IgD-negative memory B cell (primary cell): ENCODE data around the gene RUNX3. TPM values are rescaled to one million over a fixed set of nuclear protein-coding genes. Genes with fewer than 3 reads are reported as not detected.

ENCODE experiments used
- H3K27ac Mint-ChIP-seq, 3 donors: one replicate each; pipeline ENCODE4 v1.8.0; 2020 to 2022; ENCODE audit warnings: mild to moderate bottlenecking in 3 of 3, mixed read lengths in 3 of 3, moderate library complexity in 1 of 3
- H3K27me3 Mint-ChIP-seq: one replicate; pipeline ENCODE4 v1.8.0; 2021; ENCODE audit warnings: mixed read lengths
- H3K36me3 Mint-ChIP-seq: one replicate; pipeline ENCODE4 v1.8.0; 2020; ENCODE audit warnings: mild to moderate bottlenecking, mixed read lengths
- H3K4me1 Mint-ChIP-seq, 3 donors: one replicate each; pipeline ENCODE4 v1.8.0; 2020 to 2022; ENCODE audit warnings: mixed read lengths in 3 of 3, mild to moderate bottlenecking in 1 of 3
- H3K4me3 Mint-ChIP-seq, 4 donors: one replicate each; pipeline ENCODE4 v1.8.0; 2020 to 2022; ENCODE audit warnings: mild to moderate bottlenecking in 4 of 4, mixed read lengths in 4 of 4, moderate library complexity in 3 of 4
- H3K9me3 Mint-ChIP-seq, 3 donors: one replicate each; pipeline ENCODE4 v1.8.0; 2020 to 2021; ENCODE audit warnings: mixed read lengths in 3 of 3, mild to moderate bottlenecking in 1 of 3
- polyA plus RNA-seq: library from polyadenylated mRNA; unstranded; fragments of 300-500 nt; fragmentation: Illumina TruSeq; gene quantifications from one replicate; pipeline ENCODE4 v1.2.3, GENCODE V29; 2021

Gene RUNX3
- polyA plus RNA-seq, 1 donor from 2014 or later: 30.1 TPM

- H3K4me1 Mint-ChIP-seq: peaks cover 5 to 29% (median 16%) of the 10 kb centered on the region in 3 donors
- H3K27ac Mint-ChIP-seq: no peak overlapping the region
- no peaks in the 10 kb centered on the region for H3K9me3 Mint-ChIP-seq
- H3K27me3 Mint-ChIP-seq: no peaks in the 10 kb centered on the region
- H3K4me3 Mint-ChIP-seq: no peak overlapping the region
- H3K36me3 Mint-ChIP-seq: no peaks in the 10 kb centered on the region
Measured at GRCh38 chr1:24945354-24946326, 15.6 kb upstream of the RUNX3 start.

- H3K36me3 Mint-ChIP-seq: no peaks in the 10 kb centered on the region
- no peaks in the 10 kb centered on the region for H3K27me3 Mint-ChIP-seq
- no peak overlapping the region for H3K4me3 Mint-ChIP-seq
- peak overlapping the region in 1 of 3 donors; percentile 27 for H3K27ac Mint-ChIP-seq
- H3K4me1 Mint-ChIP-seq: peaks cover 5 to 24% (median 16%) of the 10 kb centered on the region in 3 donors
- H3K9me3 Mint-ChIP-seq: no peaks in the 10 kb centered on the region
Measured at GRCh38 chr1:24944318-24944717, 14.2 kb upstream of the RUNX3 start.

- Mint-ChIP-seq H3K27ac (no peak overlapping the region), H3K4me1 (peaks cover 0 to 12% (median 7%) of the 10 kb centered on the region in 3 donors), H3K36me3 (no peaks in the 10 kb centered on the region), H3K27me3 (no peaks in the 10 kb centered on the region), H3K4me3 (no peak overlapping the region), H3K9me3 (no peaks in the 10 kb centered on the region)
Measured at GRCh38 chr1:24942789-24943188, 12.7 kb upstream of the RUNX3 start.

- Mint-ChIP-seq H3K27me3 (no peaks in the 10 kb centered on the region), H3K4me1 (peaks cover 0 to 5% (median 1%) of the 10 kb centered on the region in 3 donors), H3K27ac (no peak overlapping the region), H3K4me3 (no peak overlapping the region), H3K9me3 (no peaks in the 10 kb centered on the region), H3K36me3 (no peaks in the 10 kb centered on the region)
Measured at GRCh38 chr1:24941564-24941963, 11.5 kb upstream of the RUNX3 start.

- H3K4me1 Mint-ChIP-seq: peaks cover 8 to 12% (median 10%) of the 10 kb centered on the region in 3 donors
- no peaks in the 10 kb centered on the region for H3K9me3 Mint-ChIP-seq
- no peaks in the 10 kb centered on the region for H3K36me3 Mint-ChIP-seq
- no peak overlapping the region for H3K27ac Mint-ChIP-seq
- H3K4me3 Mint-ChIP-seq: no peak overlapping the region
- H3K27me3 Mint-ChIP-seq: no peaks in the 10 kb centered on the region
Measured at GRCh38 chr1:24940231-24940630, 10.2 kb upstream of the RUNX3 start.

GRCh38 chr1:24939675-24940193 is 9.7 kb upstream of the RUNX3 start:
- no peak overlapping the region for H3K4me3 Mint-ChIP-seq
- no peaks in the 10 kb centered on the region for H3K36me3 Mint-ChIP-seq
- no peaks in the 10 kb centered on the region for H3K9me3 Mint-ChIP-seq
- H3K4me1 Mint-ChIP-seq: peaks cover 10 to 13% (median 12%) of the 10 kb centered on the region in 3 donors
- H3K27me3 Mint-ChIP-seq: no peaks in the 10 kb centered on the region
- no peak overlapping the region for H3K27ac Mint-ChIP-seq

- no peaks in the 10 kb centered on the region for H3K36me3 Mint-ChIP-seq
- H3K9me3 Mint-ChIP-seq: no peaks in the 10 kb centered on the region
- H3K27me3 Mint-ChIP-seq: no peaks in the 10 kb centered on the region
- peak overlapping the region in 1 of 3 donors; percentile 74 for H3K27ac Mint-ChIP-seq
- peaks cover 16 to 18% (median 18%) of the 10 kb centered on the region in 3 donors for H3K4me1 Mint-ChIP-seq
- no peak overlapping the region for H3K4me3 Mint-ChIP-seq
Measured at GRCh38 chr1:24939040-24939674, 9.1 kb upstream of the RUNX3 start.

- H3K4me1 Mint-ChIP-seq: peaks cover 20 to 23% (median 21%) of the 10 kb centered on the region in 3 donors
- H3K36me3 Mint-ChIP-seq: no peaks in the 10 kb centered on the region
- no peaks in the 10 kb centered on the region for H3K9me3 Mint-ChIP-seq
- no peak overlapping the region for H3K27ac Mint-ChIP-seq
- peak overlapping the region in 1 of 4 donors; percentile 30 for H3K4me3 Mint-ChIP-seq
- no peaks in the 10 kb centered on the region for H3K27me3 Mint-ChIP-seq
Measured at GRCh38 chr1:24938276-24938675, 8.2 kb upstream of the RUNX3 start.

GRCh38 chr1:24936684-24937083 is 6.6 kb upstream of the RUNX3 start:
- H3K27me3 Mint-ChIP-seq: no peaks in the 10 kb centered on the region
- no peak overlapping the region for H3K4me3 Mint-ChIP-seq
- H3K36me3 Mint-ChIP-seq: no peaks in the 10 kb centered on the region
- no peak overlapping the region for H3K27ac Mint-ChIP-seq
- H3K4me1 Mint-ChIP-seq: peaks cover 19 to 32% (median 19%) of the 10 kb centered on the region in 3 donors
- no peaks in the 10 kb centered on the region for H3K9me3 Mint-ChIP-seq

GRCh38 chr1:24935615-24936484 is 5.8 kb upstream of the RUNX3 start:
- Mint-ChIP-seq H3K27ac (peak overlapping the region; percentile 39 to 74 (median 59)), H3K9me3 (no peaks in the 10 kb centered on the region), H3K27me3 (no peaks in the 10 kb centered on the region), H3K36me3 (no peaks in the 10 kb centered on the region), H3K4me1 (peaks cover 19 to 32% (median 19%) of the 10 kb centered on the region in 3 donors), H3K4me3 (peak overlapping the region in 3 of 4 donors; percentile 59 to 89 (median 84))

- H3K27ac Mint-ChIP-seq: peak overlapping the region in 1 of 3 donors; percentile 74
- peaks cover 19 to 37% (median 22%) of the 10 kb centered on the region in 3 donors for H3K4me1 Mint-ChIP-seq
- H3K4me3 Mint-ChIP-seq: peak overlapping the region in 3 of 4 donors; percentile 59 to 89 (median 84)
- no peaks in the 10 kb centered on the region for H3K27me3 Mint-ChIP-seq
- H3K36me3 Mint-ChIP-seq: no peaks in the 10 kb centered on the region
- H3K9me3 Mint-ChIP-seq: no peaks in the 10 kb centered on the region
Measured at GRCh38 chr1:24935196-24935526, 5.1 kb upstream of the RUNX3 start.

GRCh38 chr1:24934310-24935195 is 4.5 kb upstream of the RUNX3 start:
- Mint-ChIP-seq H3K9me3 (no peaks in the 10 kb centered on the region), H3K27ac (peak overlapping the region in 2 of 3 donors; percentile 6 to 91), H3K4me1 (peaks cover 19 to 37% (median 22%) of the 10 kb centered on the region in 3 donors), H3K36me3 (no peaks in the 10 kb centered on the region), H3K27me3 (no peaks in the 10 kb centered on the region), H3K4me3 (peak overlapping the region in 3 of 4 donors; percentile 43 to 93 (median 86))

- Mint-ChIP-seq H3K27ac (peak overlapping the region; percentile 26 to 91 (median 31)), H3K4me1 (peaks cover 19 to 37% (median 22%) of the 10 kb centered on the region in 3 donors), H3K27me3 (no peaks in the 10 kb centered on the region), H3K36me3 (no peaks in the 10 kb centered on the region), H3K4me3 (peak overlapping the region in 1 of 4 donors; percentile 93), H3K9me3 (no peaks in the 10 kb centered on the region)
Measured at GRCh38 chr1:24933468-24933867, 3.4 kb upstream of the RUNX3 start.
